ENCODE measurements around the gene TMEM255B.
"Not testable (repeated sequence)": the region's sequence is repeated elsewhere in the genome, so short reads cannot be mapped to it uniquely, and the experiment has no call there.

TMEM255B gene

DNA sequence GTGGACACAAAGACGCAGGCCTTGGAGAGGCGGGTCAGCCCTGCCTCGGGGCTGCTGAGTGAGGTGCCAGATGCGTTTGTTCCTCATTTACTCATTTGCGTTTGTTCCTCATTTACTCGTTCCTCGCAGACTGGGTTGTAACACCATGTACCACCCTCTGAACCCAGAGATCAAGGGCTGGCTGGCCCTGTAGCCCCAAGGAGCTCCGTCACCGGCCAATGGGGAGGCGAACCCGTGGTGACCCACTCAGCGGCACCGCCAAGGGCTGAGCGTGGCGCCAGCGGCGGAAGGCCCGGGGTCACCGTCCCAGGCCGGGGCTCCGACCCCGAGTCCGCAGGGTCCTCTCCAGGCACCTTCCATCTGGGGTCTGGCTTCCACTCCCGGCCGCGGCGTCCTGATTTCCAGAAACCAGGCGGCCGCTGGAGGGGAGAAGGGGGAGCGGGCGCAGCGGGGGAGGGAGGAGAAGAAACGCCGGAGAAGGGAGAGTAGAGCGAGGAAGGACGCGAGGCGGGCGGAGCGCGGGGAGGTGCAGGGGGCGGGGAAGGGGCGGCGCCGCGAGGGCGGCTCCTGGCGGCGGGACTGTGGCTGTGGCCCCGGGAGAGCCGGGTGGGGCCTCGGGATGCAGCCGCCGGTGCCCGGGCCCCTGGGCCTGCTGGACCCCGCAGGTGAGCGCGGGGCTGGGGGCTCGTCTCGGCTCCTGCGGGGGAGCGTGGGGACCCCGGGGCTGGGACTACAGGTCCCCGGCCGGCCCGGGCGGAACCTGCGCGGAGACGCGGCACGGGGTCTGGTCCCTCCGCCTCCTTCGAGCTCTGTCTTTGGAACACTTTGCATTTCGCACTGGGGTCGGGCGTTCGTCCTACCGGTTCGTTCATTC lies at the start of gene TMEM255B:
Gene TMEM255B, plus strand, starts transcription at position 576 of the 874 bp plus-strand sequence. Its CDS starts 44 bp downstream, at position 620.
- peak; percentile 91 for DNase-seq (ENCODE audit: low spot score)

GRCh38 chr13:113722921-113723320 lies 36.1 kb upstream of the TMEM255B start:
- DNase-seq (ENCODE audit: low spot score), result no peak

DNA sequence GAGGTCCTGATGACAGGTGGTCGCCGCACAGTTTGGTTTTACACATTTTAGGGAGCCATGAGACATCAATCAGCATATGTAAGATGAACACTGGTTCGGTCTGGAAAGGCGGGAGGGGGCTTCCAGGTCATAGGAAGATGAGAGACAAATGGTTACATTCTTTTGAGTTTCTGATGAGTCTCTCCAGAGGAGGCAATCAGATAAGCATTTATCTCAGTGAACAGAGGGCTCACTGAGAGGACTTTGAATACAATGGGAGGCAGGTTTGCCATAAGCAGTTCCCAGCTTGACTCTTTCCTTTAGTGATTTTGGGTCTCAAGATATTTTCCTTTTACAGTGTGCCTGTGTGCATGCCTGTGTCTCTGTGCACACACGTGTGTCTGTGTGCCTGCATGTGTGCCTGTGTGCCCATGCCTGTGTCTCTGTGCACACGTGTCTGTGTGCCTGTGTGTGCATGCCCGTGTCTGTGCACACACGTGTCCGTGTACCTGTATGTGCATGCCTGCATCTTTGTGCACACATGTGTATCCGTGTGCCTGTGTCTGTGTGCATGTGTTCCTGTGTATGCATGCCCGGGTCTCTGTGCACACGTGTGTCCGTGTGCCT lies 35.5 kb upstream of the TMEM255B start:
- DNase-seq (ENCODE audit: low spot score), result no peak

DNA sequence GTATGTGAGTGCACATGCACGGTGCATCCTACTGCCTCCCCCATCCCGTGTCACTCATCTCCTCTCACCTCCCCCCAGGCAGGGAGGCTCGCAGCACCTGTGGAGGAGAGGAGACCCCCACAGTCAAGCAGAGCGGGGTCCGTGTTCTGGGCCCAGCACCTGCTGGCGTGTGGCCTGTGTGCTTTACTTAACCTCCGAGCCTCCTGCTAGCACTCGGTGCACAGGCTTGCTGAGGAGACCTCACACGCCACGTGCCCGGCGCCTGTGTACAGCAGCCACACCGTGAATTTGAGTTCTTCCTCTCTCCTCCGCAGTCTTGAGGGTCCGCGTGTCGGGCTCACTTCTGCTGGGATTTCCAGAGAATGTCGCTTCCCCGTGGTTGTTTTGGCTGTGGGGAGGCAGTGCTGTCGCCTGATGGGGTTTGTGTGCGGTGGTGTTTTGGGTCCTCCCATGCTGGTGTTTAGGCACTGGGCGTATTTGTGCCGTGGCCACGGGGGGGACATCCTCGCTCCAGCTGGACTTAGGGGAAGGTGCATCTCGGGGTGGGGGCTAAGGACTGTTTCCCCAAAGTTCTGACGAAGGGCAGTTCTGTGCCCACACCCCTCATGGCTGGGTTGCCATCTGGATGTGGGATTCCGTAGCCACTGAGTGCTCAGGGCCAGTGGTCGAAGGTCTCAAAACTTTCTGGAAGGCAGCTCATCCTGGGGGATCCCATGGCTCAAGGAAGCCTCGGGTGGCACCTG lies 34.8 kb upstream of the TMEM255B start:
- no peak for DNase-seq (ENCODE audit: low spot score)

DNA sequence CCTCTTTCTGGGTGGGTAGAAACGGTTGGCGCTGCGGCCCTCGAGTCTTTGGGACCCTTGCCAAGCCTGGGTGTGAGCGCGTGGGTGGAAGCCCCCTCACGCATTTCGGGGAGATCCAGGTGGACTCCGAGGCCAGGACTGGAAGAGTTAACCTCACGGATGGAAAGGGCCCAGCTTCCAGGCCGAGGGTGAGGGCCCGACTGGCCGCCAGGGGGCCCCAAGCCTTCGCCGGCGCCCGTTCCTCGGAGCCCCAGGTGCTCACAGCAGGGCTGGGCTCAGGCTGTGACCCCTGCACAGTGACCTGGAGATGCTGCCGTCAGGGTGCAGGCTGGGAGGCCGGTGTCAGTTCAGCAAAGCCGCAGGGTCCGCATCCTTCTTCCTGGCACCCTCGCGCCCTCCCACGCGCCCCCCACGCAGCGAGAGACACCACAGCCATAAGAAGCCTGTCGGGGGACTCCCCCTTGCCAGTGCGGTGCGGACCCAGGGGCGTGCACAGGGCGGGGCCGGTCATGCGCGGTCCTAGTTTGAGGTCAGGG lies 34.2 kb upstream of the TMEM255B start:
- DNase-seq (ENCODE audit: low spot score), result peak; percentile 92

DNA sequence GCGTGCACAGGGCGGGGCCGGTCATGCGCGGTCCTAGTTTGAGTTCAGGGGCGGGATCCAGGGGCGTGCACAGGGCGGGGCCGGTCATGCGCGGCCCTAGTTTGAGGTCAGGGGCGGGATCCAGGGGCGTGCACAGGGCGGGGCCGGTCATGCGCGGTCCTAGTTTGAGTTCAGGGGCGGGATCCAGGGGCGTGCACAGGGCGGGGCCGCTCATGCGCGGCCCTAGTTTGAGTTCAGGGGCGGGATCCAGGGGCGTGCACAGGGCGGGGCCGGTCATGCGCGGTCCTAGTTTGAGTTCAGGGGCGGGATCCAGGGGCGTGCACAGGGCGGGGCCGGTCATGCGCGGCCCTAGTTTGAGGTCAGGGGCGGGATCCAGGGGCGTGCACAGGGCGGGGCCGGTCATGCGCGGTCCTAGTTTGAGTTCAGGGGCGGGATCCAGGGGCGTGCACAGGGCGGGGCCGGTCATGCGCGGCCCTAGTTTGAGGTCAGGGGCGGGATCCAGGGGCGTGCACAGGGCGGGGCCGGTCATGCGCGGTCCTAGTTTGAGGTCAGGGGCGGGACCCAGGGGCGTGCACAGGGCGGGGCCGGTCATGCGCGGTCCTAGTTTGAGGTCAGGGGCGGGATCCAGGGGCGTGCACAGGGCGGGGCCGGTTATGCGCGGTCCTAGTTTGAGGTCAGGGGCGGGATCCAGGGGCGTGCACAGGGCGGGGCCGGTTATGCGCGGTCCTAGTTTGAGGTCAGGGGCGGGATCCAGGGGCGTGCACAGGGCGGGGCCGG lies 33.5 kb upstream of the TMEM255B start:
- not testable (repeated sequence) for DNase-seq (ENCODE audit: low spot score)

- DNase-seq (ENCODE audit: low spot score), result not testable (repeated sequence)
These were observed 32.8 kb upstream of the TMEM255B start for GRCh38 chr13:113726106-113726821.

GRCh38 chr13:113726961-113727411 lies 32.0 kb upstream of the TMEM255B start:
- no peak for DNase-seq (ENCODE audit: low spot score)

GRCh38 chr13:113728571-113729054 lies 30.4 kb upstream of the TMEM255B start:
- DNase-seq (ENCODE audit: low spot score), result no peak

DNA sequence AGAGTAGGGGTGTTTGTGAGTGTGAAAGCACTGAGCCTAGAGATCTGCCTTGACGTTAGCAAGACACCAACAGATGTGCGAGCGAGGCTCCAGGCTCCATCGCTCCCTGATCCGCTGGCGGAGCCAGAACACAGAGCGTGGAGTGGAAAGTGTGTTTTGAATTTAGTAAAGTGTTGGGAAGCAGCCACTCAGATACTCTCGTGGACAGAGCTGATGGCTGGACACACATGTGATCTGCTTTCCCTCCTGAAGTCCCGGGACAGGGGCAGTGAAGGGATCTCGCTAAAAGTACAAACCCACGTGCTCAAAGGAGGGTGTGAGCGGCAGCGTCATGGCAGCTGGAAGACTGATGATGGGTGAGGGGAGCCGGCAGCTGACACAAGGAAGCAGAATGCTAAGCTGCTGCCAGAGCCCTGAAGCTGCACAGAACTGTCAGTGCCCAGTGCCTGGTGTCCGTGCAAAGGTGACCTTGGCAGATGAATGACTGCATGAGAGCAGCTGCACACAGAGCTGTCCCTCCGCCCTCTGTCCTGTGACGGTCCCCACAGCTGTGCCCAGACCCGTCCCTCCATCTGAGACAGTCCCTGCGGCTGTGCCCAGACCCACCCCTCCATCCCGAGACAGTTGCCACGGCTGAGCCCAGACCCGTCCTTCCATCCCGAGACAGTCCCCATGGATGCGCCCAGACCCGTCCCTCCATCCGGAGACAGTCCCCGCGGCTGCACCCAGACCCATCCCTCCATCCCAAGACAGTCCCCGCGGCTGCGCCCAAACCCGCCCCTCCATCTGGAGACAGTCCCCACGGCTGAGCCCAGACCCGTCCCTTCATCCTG lies 29.6 kb upstream of the TMEM255B start:
- no peak for DNase-seq (ENCODE audit: low spot score)

GRCh38 chr13:113730258-113730691 lies 28.8 kb upstream of the TMEM255B start:
- DNase-seq (ENCODE audit: low spot score), result no peak

DNA sequence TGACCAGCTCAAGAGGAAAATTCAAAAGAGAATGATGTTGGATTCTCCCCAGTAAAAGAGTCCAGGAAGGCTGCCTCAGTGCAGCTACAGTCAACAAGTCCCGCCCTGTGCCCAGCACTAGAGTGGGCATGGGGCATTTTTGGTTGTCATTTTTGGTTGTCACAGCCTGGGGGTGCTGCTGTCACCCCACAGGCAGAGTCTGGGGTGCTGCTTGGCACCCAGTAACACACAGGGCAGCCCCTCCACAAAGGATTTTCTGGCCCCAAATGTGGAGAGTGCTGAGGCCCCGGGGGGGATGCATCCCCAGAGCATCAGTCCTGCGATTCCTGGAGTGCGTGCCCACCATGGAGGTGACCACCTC lies 28.2 kb upstream of the TMEM255B start:
- DNase-seq (ENCODE audit: low spot score), result no peak

DNA sequence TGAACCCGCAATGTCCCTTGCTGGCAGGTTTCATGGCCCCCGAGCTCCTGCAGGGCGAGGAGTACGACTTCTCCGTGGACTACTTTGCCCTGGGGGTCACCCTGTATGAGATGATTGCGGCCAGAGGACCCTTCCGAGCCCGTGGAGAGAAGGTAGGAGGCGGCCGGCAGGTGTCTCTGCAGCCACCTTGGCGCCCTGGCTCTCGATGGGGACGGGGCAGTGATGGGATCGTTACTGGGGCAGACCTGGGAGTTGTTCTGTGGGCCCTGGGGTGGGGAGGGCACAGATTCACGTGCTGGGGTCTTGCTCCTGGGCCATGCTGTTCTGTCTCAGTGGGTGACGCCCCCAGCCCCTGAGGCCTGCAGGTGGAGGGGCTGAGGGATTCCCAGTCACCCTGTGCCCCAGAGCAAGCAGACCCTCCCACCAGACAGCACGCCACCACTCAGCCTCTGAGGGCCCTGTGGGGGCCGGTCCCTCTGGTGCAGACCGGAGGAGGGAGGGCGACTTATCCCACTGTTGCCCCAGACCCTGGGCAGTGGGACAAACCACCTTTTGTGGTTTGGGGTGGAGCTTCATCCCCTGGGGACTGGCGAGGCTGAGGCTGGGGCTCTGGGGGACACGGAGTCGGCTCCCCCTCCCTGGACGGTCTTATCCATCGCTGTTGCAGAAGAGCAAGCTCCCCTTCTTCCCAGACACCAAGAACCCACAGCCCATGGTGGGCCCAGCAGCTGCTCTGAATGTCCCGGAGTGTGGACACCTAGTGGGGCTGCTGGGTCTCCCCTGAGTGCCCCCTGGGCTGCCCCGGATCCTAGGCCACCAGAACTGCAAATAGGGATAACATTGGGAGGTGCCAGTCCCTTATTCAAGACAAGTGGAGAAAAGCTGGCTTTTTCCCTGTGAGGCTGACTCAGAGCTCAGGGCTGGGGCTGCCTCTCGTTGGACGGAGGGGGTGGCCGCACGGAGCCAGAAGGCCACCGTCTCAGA lies 27.5 kb upstream of the TMEM255B start:
- DNase-seq (ENCODE audit: low spot score), result peak; percentile 64

GRCh38 chr13:113732176-113732960 lies 26.7 kb upstream of the TMEM255B start:
- DNase-seq (ENCODE audit: low spot score), result no peak

GRCh38 chr13:113732961-113733950 lies 25.8 kb upstream of the TMEM255B start:
- DNase-seq (ENCODE audit: low spot score), result no peak

DNA sequence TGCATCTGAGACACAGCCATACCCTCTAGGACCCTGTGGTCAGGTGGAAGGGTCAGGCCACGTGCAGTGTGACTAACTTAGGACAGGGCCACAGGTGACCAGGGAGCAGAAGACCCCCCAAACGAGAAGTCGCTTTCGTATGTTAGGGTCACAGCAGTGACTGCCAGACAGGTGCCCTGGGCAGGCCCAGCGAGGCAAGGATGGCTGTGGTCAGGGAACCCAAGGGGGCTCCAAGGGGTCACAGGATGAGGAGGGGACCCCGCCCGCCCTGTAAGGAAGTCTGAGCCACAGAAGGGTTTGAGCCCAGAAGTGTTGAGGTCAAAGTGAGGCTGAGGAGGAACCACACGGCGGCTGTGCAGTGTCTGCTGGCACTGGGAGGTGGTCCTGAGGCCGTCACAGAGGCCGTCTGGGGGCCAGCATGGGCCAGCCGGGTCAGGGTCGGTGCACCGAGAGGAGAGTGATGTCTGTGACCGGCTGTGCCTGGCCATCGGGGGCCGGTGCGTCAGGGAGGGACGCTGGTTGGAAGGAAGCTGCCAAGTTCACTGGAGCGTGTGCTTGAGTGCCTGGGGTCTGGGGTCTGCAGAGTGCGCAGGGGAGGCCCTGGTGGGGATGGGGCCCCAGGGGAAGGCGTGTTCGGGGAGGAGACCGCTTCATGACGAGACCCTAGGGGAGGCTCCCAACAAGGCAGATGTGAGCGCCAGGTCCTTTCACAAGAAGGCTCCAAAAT lies 24.8 kb upstream of the TMEM255B start:
- no peak for DNase-seq (ENCODE audit: low spot score)

Data from HuH-7 (cell line).